Retinal pigment epithelial cell (primary cell): Measurements from ENCODE around the gene CHMP1A.

Source experiments
- DNase-seq: peaks from one replicate; pipeline ENCODE4 v3.0.0-alpha.2; 2010; ENCODE audit warnings: low read depth
- H3K4me3 ChIP-seq: 2 replicates; pipeline ENCODE4 v1.5.1; 2011; ENCODE audit warnings: mild to moderate bottlenecking, low read length, control low read depth, moderate library complexity
- TF ChIP-seq, protein P1 (sequence below): conservative IDR thresholded peaks from 2 replicates; pipeline ENCODE4 v1.5.1; 2011; ENCODE audit warnings: low read depth, low read length, control low read depth, inconsistent platforms

Gene CHMP1A

DNA sequence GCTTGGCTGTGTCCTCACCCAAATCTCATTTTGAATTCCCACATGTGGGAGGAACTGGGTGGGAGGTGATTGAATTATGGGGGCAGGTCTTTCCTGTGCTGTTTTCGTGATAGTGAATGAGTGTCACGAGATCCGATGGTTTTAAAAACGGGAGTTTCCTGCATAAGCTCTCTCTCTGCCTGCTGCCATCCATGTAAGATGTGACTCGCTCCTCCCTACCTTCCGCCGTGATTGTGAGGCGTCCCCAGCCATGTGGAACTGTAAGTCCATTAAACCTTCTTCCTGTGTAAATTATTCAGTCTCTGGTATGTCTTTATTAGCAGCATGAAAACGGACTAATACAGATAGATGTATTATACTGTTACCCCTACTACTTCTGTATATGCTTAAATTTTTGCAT is 3.7 kb upstream of the CHMP1A start:
- H3K4me3 ChIP-seq, result no peak overlapping the region
- no peak for DNase-seq
- TF ChIP-seq, protein P1, sequence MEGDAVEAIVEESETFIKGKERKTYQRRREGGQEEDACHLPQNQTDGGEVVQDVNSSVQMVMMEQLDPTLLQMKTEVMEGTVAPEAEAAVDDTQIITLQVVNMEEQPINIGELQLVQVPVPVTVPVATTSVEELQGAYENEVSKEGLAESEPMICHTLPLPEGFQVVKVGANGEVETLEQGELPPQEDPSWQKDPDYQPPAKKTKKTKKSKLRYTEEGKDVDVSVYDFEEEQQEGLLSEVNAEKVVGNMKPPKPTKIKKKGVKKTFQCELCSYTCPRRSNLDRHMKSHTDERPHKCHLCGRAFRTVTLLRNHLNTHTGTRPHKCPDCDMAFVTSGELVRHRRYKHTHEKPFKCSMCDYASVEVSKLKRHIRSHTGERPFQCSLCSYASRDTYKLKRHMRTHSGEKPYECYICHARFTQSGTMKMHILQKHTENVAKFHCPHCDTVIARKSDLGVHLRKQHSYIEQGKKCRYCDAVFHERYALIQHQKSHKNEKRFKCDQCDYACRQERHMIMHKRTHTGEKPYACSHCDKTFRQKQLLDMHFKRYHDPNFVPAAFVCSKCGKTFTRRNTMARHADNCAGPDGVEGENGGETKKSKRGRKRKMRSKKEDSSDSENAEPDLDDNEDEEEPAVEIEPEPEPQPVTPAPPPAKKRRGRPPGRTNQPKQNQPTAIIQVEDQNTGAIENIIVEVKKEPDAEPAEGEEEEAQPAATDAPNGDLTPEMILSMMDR, result no peak

DNA sequence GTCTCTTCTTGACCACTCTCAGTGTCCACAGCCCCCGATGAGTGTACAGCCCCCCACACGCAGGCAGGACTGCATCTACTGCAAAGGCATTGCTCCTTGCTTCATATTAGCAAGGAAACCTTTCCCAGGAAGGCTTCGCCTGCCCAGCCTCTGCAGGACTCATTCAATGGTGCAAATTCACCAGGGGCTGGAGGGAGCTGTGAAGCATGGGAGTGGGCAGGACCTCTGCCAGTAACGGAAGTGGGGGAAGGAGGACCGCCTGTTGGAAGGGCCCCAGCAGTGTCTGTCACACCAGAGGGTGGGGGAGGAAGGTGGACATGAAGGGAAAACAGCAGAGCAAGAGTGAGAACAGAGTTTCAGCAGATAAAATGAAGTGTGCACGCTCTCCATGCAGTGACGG is 2.6 kb upstream of the CHMP1A start:
- DNase-seq, result no peak
- TF ChIP-seq, protein P1, result no peak
- no peak overlapping the region for H3K4me3 ChIP-seq

DNA sequence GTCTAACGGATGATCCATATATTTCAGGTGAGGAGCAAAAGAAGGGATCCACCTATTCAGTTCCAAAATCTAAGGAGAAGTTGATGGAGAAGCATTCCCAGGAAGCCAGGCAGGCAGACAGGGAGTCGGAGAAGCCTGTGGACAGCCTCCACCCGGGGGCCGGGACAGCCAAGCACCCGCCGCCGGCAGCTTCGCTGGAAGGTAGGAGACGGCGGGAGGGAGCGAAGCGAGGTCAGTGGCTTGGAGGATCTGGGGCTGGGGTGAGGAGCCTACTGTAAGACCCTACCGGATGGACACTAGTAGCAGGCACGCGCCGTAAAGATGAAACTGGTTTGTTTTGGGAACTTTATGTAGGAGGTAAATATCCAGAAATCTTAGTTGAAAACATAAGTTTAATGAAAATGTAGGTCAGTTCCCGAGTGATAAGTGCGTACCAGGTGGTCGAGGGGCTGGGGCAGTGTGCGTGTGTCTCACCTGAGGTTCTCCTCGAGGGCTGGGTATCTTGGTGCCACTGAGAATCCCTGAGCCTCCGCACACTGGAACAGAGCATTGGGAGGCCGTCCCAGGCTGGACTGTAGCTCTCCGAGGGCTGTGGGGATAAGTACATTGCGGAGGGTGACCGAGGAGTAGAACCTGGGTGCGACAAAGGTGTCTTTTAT is 842 bp upstream of the CHMP1A start:
- TF ChIP-seq, protein P1, result no peak
- no peak for DNase-seq
- peak overlapping the region; percentile 97 for H3K4me3 ChIP-seq

DNA sequence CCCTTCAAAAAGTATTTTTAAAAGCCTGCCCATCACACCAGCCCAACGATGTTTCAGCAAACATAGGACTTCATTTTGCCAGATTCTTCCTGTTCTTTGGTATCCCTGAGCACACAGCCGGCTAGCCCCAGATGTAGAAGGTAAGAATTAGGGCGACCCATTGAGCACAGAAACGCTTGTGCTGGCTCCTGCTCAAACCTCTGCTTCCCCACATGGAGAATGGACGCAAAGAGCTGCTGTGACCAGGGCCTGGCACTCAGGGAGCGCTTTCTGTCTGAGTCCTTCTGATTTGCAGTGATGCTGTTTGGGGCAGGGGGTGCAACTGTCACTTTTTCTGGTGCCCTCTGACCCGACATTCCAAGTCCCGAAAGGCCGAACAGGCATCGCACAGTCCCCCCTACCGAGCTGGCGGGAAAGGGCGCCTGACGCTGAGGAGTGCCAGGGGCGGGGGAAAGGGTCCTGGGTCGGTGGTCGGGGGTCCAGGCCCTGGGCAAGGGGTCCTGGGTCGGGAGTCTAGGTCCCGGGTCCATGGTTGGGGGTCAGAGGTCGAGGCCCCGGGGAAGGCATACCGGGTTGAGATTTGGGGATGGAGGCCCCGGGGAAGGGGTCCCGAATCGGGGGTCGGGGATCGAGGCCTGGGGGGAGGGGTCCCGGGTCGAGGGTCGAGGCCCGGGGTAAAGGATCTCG is 930 bp downstream of the CHMP1A start:
- no peak for DNase-seq
- H3K4me3 ChIP-seq, result peak overlapping the region; percentile 97
- TF ChIP-seq, protein P1, result no peak

DNA sequence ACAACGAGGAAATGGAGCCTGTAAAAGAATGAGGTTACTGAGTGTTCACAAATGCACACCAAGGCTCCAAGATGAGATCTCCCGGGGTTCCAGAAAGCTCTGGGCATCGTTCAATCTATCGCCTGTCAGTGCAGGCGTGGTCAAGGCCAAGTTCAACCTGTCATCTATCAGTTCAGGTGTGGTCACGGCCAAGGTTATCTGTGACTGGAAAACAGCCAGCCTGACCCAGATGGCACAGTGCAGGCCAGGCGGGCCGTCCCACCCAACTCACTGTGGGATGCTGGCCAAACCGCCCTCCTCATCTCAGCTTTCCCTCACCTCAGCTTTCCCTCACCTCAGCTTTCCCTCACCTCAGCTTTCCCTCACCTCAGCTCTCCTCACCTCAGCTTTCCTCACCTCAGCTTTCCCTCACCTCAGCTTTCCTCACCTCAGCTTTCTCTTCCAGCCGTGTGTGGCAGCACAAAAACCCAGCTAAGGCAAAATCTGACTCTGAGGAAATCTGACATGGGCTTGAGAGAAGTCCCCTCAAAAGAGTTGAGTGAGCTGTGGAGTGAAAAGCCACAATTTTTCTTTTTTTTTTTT is 2.4 kb downstream of the CHMP1A start:
- no peak overlapping the region for H3K4me3 ChIP-seq
- DNase-seq, result no peak
- TF ChIP-seq, protein P1, result no peak

DNA sequence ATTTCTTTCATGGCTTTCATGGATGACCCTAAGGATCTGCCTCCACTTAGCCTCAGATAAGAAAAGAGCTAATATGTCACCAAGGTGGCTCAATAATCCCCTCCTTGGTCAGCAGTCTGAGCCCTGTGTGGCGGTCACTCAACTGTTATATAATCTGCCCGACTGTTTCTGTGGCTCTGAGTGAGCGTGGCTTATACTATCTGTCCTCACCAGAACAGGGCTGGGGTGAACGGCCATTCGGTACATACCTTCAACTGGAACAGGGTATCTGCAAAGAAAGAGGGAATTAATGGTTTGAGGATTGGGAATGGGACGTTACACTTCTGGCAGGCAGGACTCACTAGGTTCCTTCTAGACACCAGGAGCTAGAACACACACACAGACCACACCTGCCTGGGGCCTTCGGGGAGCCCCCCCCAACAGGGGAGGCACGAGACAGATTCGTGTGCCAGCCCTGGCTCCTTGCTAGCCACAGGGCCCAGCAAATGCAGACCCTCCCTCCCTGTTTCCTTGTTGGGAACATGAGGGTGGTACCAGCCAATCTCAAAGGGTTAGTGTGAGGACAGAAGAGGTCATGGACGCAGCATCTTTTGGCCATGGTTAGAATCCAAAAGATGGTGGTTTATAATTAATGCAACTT is 3.7 kb downstream of the CHMP1A start:
- no peak for DNase-seq
- no peak overlapping the region for H3K4me3 ChIP-seq
- TF ChIP-seq, protein P1, result no peak
